Ecto neural progenitor cell (in vitro differentiated cells): ENCODE data around the gene STRA6.

Experiments used
- DNase-seq: peaks from one replicate; pipeline ENCODE4 v3.0.0-alpha.2; 2018; ENCODE audit warnings: low spot score

Gene STRA6, protein sequence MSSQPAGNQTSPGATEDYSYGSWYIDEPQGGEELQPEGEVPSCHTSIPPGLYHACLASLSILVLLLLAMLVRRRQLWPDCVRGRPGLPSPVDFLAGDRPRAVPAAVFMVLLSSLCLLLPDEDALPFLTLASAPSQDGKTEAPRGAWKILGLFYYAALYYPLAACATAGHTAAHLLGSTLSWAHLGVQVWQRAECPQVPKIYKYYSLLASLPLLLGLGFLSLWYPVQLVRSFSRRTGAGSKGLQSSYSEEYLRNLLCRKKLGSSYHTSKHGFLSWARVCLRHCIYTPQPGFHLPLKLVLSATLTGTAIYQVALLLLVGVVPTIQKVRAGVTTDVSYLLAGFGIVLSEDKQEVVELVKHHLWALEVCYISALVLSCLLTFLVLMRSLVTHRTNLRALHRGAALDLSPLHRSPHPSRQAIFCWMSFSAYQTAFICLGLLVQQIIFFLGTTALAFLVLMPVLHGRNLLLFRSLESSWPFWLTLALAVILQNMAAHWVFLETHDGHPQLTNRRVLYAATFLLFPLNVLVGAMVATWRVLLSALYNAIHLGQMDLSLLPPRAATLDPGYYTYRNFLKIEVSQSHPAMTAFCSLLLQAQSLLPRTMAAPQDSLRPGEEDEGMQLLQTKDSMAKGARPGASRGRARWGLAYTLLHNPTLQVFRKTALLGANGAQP

DNA sequence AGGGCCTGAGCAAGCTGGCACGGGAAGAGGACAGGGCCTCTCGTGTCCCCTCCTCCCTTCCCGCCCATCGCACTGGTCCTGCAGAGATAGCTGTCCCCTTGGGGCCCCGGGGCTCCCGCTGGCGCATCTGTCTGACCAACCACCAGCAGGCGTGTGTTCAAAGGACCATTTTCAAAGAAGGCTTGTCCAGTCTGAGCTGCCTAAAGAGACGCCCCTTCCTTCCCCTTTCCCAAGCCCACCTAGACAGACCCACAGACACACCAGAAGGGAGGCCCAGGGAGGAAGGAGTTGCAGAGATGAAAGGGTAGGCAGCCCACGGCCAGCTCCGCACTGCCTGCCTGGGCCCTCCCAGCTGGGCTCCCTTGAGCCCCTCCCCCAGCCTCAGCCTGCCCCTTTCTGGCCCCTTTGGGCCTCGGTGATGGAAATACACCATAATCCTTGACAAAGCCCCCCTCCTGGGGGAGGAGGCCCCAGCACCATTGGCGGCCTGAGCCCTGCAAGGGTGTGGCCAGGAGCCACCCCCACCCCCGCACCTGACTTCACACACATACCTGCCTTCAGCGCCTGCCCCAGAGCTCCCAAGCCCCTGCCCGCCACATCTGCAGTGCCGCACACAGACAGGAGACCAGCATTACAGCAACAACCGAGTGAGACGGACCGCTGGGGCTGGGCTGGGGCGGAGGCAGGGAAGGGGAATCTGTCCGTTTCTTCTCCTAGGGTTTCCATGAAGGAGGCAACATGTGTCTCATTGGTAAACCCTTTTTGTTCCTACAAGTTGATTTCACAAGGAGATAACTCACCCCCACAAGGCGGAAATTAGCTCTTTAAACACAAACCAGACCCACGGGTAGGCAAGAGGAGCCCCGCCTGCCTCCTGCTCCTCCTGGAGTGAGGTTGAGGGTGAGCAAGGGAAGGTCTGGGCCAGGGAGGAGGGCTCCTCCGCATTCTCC is at the start of gene STRA6:
STRA6 (minus strand) TSS at position 336 of the 950 bp plus-strand sequence. CDS start 520 bp downstream, outside the sequence.
- DNase-seq: peak; percentile 88

DNA sequence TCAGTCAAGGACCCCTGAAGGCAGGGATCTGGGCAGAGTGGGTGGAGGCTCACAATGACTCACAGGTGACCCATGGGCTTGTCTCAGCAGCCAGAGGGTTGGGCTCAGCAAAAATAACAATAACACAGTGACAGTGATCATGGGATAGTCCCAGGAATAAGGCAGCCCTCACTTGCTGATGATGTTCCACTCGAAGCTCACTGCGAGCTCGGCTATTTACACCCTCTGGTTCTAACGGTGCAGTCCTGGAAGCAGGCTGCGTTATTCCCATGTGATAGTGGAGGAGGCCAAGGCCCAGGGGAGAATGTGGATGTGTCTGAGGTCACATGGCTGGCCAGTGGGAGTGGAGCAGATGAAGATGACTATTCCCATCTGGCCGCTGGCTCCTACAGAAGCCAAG is 49.7 kb upstream of the STRA6 start:
- no peak for DNase-seq

DNA sequence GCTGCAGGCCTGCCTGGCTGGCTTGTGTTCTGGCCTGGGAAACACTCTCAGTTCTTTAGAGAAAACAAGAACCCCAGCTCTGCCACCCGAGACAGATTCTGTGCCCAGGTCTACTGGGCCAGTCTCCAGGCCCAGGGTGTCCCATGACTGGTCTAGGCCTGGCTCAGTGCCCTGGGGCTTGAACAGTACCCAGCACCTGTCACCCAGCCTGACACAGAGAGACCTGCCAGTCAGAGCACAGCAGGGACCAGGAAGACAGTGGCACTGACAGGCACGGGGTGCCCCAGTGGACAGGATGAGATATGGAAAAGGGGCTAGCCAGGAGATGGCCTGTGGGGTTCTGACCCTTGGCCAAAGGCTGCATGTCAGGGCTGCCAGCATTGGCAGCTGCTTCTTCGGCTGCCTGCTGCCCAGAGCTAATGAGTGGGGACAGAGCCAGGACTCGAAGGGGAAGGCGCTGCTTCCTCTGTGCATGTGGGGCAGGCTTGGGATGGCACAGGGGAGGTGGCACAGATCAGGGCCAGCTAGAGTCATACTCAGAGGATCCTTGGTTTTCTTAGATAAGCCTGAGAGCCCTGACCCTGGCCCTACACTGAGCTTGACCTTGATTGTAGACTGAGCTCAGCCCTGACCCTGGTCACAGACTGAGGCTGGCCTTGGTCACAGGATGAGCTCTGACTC is 48.7 kb upstream of the STRA6 start:
- no peak for DNase-seq

DNA sequence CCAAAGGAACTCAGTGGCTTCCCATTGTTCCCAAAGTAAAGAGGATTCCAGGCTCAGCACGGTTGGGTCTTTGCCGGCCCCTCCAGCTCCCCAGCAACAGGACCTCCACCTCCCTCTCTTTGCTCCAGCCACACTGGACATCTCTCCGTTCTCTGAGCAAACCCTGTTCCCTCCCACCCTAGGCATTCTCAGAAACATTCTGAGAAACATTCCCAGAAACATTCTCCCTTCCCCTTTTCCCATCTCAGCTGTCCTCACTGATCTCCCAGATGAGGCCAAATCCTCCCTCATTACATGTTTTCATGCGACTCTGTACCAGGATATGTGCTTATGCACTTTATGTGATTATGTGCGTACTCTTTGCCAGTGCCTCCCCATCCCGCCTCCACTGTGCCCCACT is 47.7 kb upstream of the STRA6 start:
- no peak for DNase-seq

DNA sequence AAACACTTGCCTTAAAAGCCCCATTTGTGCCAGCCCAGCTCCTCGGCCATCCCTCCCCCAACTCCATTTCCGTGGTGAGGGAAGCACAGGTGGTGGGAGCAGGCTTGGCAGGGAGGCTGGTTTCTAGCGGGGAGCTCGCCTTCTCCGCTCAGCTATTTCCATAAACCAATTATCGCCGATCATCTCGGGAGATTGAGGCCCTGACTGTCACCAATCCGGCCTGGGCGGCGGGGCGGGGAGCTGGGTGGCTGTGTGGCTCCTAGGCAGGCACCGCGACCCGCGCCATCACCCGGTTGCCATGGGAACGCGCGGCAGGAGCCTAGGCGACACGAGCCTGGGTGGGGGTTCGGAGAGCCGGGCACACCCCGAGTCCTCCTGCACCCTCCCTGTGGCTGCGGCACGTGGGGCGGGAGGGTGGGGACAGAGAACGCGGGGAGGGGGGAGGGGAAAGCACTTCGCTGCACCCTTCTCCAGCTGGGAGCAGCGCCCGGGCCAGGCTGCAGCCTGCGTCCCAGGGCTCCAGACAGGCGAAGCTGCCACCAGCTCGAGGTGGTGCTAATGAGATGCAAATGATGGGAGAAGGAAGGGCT is 42.9 kb upstream of the STRA6 start:
- DNase-seq: peak; percentile 81

DNA sequence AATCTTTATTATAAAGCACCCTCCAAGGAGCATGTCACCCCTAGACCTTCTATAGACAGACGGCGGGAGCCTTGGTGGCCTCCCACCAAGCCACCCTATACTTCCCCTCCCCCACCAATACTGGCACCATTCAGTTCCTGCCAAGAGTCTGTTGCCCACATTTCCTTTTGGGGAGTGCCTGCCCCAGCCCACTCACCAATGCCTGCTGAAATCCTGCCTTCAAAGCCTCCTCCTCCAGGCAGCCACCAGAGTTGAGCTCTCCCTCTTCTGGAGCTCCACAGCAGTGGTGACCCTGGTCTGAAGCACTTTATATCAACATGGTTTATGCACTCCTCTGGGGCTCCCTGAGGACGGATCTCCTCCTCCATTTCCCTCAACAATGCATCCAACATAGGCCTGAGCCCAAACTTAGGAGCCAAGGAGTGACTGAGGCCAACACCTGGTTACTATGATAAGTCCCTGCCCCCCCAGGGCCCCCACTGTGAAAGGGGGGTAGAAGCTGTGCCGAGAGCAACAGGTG is 42.3 kb upstream of the STRA6 start:
- DNase-seq: no peak

DNA sequence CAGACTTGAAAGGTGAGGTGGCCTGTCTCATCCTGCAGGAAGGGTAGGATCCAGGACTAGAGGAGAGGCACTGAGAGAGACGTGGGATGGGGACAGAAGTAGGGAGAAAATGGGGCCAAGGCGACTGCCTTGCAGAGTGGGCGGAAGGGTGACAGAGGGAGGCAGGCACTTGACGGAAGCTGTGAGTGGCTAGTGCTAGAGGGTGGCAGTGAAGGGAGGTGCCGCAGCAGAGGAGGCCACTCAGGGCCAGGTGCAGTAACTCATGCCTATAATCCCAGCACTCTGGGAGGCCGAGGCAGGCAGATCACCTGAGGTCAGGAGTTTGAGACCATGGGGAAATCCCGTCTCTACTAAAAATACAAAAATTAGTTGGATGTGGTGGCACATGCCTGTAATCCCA is 40.8 kb upstream of the STRA6 start:
- DNase-seq: no peak

DNA sequence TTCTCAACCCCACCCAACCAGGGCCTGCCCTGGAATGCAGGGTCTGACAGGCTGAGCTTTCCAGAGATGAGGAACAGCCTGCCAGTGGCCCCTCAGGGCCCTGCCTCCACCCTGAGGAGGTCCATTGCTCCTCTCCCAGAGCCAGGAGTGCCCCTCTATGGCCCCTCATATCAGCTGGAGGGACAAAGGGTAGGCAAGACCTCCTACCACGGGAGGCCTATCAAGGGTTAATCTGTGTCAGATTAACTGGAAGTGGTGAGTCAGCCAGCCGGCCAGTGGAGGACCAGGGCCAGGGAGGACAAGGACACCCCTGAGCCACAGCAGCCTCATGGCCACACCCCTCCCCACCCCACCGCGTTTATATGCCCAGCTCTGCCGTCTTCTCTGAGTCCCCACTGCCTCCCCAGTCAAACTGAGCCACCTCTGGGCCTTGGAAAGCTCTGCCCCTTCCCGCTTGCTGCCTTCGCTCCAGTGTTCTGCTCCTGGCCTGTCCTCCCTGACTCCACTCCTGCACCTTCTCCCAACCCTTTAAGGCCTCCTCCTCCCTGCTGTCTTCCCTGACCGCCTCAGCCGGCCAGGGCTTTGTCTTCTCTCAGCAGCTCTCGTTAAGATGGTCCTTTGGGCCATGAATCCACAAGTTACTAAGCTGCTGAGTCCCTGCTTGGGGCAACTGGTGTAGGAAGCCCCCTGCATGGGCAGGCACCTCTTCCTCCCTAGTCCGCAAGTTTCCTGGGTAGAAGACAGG is 40.0 kb upstream of the STRA6 start:
- DNase-seq: no peak

DNA sequence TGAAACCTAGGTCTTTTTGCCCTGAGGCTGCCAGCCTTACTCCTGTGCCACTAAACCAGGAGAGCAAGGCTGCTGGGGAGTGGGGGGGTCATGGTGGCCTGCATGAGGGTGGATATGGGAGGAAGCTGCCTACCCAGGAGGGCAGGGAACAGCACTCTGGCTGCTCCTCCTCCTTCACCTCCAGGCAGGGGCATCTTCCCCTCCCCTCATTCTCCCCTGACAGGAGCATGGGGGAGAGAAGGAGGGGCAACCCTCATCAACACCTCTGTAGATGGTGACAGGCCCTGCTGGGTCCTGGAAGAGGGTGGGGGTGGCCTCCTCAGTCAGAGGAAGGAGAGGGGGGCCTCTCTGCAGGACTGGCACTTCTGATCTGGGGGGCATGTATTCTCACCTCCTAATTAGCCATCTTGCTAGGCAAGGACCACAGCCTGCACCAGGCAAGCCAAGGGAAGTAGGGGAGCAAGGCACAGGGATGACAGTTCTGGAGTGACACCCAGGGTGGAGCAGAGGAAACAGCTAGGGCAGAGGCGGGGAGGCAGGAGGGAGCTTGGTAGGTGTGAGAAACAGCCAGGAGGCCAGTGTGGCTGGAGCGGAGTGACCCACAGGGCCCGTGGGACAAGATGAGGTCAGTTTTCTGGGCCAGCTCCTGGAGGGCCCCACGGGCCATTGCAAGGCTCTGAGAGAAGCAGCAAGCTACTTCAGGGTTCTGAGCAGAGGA is 38.5 kb upstream of the STRA6 start:
- DNase-seq: no peak

DNA sequence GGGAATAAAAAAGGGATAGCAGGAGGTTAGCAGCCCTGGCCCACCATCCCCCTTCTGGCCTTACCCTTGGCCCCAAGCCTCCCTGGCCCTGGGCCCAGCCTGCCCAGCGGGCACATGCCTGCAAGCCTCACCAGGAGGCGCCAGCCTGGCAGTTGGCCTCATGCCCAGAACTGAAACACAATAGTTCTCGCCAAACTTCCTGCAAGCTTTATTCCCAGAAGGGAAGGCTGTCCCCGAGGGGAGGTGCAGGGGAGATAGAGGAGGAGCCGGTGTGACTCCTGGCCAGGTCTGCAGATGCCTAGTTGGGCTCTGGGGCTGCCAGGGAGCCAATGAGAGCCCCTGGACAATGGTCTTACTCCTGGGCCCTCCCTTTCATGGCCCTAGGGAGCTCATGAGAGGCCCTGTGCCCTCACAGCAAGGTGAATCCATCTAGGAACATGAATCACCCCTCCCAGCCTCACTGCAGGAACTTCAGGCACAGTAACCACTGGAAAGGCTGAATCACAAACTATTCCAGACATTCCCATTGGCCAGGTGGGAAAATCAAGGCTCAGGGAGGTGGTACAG is 37.5 kb upstream of the STRA6 start:
- no peak for DNase-seq

DNA sequence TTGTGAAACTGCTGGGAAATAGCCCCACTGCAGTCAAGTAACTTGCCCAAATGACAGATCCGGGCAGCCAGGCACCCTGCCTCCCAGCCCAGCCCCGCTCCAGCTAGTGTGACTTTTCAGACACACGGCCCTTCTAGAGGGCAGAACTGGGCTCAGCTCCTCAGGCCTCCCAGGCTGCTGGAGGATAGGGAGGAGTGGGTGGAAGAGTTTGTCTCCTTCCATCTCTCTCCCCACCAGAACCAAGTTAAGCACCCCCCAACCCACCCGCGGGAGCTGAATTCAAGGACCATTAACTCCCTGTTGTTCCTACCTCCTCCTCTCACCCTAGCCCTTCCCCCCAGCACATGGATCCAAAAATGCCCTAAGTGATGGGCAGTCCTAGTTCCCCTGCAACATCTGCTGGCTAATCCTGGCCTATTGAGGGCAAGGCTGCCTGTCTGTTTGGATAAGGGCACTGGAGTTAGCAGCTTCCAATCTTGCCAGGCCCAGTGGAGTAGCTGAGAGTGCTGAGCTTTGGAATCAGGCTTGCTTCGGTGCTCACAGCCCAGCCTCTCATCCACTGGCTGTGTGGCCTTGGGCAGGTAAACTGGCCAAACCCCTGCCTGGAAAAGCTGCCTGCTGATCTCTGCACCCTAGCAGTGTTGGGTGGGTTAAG is 36.6 kb upstream of the STRA6 start:
- no peak for DNase-seq

DNA sequence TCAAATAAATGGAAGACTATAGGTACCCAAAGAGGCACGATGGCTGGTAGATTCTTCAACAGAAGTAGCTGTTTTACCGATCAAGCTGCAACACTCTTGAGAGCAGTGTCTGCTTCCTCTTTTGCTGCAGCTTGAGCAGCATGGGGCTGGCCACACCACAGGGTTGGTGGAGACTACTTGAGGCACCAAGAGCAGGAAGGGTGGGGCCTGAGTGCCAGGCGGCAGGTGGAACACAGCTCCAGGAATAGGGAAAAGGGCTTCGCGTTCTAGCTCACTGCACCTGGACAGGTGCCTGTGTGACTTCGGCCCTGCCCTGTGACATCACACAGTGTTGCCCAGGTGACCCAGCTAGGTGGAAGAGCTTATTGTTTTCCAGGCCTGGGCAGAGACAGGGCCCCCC is 33.4 kb upstream of the STRA6 start, which contains the start of gene CCDC33:
CCDC33 (plus strand) TSS at position 365 of the 400 bp plus-strand sequence. CDS start 394 bp downstream, outside the sequence.
- no peak for DNase-seq

DNA sequence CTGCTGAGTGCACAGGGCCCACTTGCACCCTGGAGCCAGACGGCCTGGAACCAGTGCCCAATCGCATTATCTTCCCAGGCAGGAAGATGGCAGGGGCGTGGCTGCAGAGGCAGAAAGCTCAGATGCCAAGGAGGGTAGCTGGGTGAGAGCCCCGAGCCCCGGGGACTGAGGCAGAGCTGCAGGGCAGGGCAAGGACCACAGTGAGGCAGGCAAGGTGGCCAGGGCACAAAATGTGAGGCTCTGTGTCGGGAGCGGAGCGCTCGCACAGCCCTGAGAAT is 31.9 kb upstream of the STRA6 start:
- no peak for DNase-seq

DNA sequence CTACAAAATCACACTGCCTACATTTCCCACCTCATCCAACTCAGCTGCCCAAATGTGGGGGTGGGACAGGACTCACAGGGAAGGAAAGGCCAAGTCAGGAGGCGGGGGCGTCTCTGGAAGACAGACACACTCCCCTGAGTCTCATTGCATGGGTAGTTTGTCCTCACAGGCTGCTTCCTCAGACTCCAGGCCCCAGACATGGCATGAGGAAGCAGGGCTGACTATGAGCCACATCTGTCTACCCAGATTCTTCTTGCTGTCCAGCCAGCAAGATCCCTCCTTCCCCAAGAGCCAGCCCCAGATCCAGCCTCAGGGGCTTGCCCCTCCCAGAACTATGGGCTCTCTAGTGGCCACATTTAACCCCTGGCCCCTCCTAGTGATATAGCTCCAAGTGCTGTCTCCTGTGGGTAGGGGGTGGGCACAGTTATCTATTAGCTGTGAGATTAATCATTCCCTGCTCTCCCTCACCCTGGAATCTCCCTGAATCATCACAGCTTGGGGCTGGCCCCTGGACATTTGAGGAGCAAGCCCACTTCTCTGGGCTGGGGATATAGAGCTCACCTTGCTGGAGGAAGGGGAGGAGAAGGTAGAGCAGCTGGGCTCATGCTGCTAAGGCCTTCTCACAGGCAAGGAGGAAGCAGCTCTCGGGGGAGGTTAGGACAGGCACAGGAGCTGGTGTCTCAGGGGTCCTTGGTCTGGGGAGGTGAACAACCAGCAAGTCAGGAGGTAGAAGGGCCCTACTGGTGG is 31.4 kb upstream of the STRA6 start:
- no peak for DNase-seq

DNA sequence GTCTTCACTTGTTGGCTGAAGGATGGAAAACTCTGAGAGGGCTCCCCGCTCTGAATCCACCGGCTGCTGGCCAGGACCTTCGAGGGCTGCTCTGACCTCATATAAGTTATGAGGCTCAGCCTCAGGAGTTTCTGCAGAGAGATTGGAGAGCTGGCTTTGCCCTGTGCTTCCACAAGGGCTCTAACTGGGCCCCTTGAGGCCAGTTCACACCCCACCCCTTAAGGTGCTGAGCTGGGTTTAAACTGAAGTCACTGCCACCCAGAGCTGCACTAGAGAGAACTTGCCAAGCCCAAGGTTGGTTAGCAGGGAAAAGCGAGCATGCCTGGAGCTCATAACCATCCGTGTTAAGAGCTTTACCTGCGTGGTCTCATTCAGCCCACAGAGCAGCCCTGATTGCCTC is 30.8 kb upstream of the STRA6 start:
- DNase-seq: no peak

DNA sequence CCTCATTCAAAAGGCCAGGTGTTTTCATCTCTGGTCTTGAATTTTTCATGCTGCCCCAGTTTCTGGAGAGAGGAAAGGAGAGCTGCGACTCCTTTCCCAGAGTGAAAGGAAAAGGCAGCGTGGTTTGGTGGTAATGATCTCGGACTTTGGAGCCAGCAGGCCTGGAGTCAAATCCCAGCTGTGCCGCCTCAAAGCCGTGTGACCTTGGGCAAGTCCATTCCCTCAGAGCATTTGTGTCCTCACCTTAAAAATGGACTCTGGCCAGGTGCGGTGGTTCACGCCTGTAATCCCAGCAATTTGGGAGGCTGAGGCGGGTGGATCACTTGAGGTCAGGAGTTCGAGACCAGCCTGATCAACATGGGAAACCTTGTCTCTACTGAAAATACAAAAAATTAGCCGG is 28.9 kb upstream of the STRA6 start:
- DNase-seq: no peak

DNA sequence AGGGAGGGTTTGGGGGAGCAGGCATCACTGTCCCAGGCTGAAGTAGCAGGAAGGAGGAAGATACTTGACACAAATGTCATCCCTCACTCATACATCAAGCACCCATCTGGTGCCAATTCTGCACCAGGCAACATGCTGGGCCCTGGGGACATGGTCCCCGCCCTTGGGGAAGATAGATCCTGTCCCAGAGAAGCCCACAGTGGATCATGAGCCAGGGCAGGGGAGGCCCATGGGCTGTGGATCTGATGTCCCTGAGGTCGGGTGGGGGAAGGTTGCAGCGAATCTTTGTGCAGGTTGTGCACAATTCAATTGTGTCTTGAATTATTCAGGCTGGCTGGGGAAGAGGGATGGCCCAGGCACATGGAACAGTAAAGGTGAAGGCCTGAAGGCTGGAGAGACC is 27.1 kb upstream of the STRA6 start:
- DNase-seq: no peak

DNA sequence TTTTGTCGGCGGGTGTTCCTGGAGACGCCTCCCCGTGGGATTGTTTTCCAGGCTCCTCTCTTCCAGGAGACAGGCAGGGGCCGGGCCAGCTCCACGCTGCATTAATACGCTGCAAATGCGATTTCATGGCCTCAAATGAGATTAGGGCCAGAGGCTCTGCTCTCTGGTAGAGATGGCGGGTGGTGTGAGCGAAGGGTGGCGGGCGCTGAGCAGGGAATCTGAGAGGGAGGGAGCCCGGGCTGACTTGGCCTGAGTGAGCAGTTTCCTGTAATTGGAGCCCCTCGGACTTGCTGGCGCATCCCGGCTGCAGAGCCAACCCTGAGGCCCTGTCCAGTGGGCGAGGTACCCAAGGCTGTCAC is 26.1 kb upstream of the STRA6 start:
- peak; percentile 91 for DNase-seq
